Right kidney (tissue), 9 donors: ENCODE data around the gene LMOD2.
"Not testable (repeated sequence)": the region's sequence is repeated elsewhere in the genome, so short reads cannot be mapped to it uniquely, and the experiment has no call there.

Experiments
- DNase-seq: peaks from one replicate; pipeline ENCODE4 v3.0.0-alpha.2; 2016
- long read RNA-seq, 8 donors: transcript quantifications; one replicate each; lab custom pipeline, GENCODE V29; 2026

LMOD2 gene
- long read RNA-seq, donor 1: 0 reads
- long read RNA-seq, donor 2: 0 reads
- long read RNA-seq, donor 3: 0 reads
- long read RNA-seq, donor 4, partial matches to known transcripts: 203 of 203 reads
- long read RNA-seq, donor 4, other reads (novel, unspliced or antisense): 0 of 203 reads
- long read RNA-seq, donor 5: 0 reads
- long read RNA-seq, donor 6: 0 reads
- long read RNA-seq, donor 7: 0 reads
- long read RNA-seq, donor 8: 0 reads

- no peak for DNase-seq
These were observed at the start of gene LMOD2 for GRCh38 chr7:123655614-123656013. LMOD2 (plus strand) TSS chr7:123655866; CDS start chr7:123655964, 98 bp downstream.

- DNase-seq: no peak
These were observed 48.2 kb upstream of the LMOD2 start for GRCh38 chr7:123607423-123607975.

- DNase-seq: no peak
These were observed 46.4 kb upstream of the LMOD2 start for GRCh38 chr7:123608991-123609882.

GRCh38 chr7:123609883-123610239 lies 45.8 kb upstream of the LMOD2 start:
- no peak for DNase-seq

GRCh38 chr7:123612024-123612423 lies 43.6 kb upstream of the LMOD2 start:
- no peak for DNase-seq

- DNase-seq: no peak
These were observed 40.3 kb upstream of the LMOD2 start for GRCh38 chr7:123615344-123615743.

- DNase-seq: no peak
These were observed 39.4 kb upstream of the LMOD2 start for GRCh38 chr7:123616223-123616622.

- DNase-seq: no peak
These were observed 34.0 kb upstream of the LMOD2 start for GRCh38 chr7:123621707-123622106.

- no peak for DNase-seq
These were observed 32.8 kb upstream of the LMOD2 start for GRCh38 chr7:123622660-123623386.

- DNase-seq: no peak
These were observed 31.0 kb upstream of the LMOD2 start for GRCh38 chr7:123624527-123625183.

GRCh38 chr7:123625254-123625653 lies 30.4 kb upstream of the LMOD2 start:
- no peak for DNase-seq

- no peak for DNase-seq
These were observed 27.8 kb upstream of the LMOD2 start for GRCh38 chr7:123627851-123628250.

GRCh38 chr7:123628829-123629228 lies 26.8 kb upstream of the LMOD2 start:
- DNase-seq: no peak

- DNase-seq: no peak
These were observed 26.4 kb upstream of the LMOD2 start for GRCh38 chr7:123629281-123629680.

- DNase-seq: no peak
These were observed 22.9 kb upstream of the LMOD2 start for GRCh38 chr7:123632808-123633207.

- no peak for DNase-seq
These were observed 22.1 kb upstream of the LMOD2 start for GRCh38 chr7:123633553-123633952.

- not testable (repeated sequence) for DNase-seq
These were observed 21.6 kb upstream of the LMOD2 start for GRCh38 chr7:123634011-123634573.

GRCh38 chr7:123635551-123636359 lies 19.9 kb upstream of the LMOD2 start:
- DNase-seq: no peak

- DNase-seq: no peak
These were observed 18.5 kb upstream of the LMOD2 start for GRCh38 chr7:123637203-123637602.

- no peak for DNase-seq
These were observed 17.8 kb upstream of the LMOD2 start for GRCh38 chr7:123637878-123638277.

- no peak for DNase-seq
These were observed 16.0 kb upstream of the LMOD2 start for GRCh38 chr7:123639631-123640030.
